ENCODE data around the gene LRPPRC. TPM values are rescaled to one million over a fixed set of nuclear protein-coding genes. Genes with fewer than 3 reads are reported as not detected.

LRPPRC gene
- total RNA-seq, 1 donor from 2014 or later, result 119 TPM

GRCh38 chr2:43854671-43855070, 141.1 kb downstream of the LRPPRC start:
- DNase-seq (ENCODE audit: low spot score), result no peak

GRCh38 chr2:43853141-43854081, 142.4 kb downstream of the LRPPRC start:
- DNase-seq (ENCODE audit: low spot score), result no peak

GRCh38 chr2:43852196-43852730, 143.5 kb downstream of the LRPPRC start:
- DNase-seq (ENCODE audit: low spot score), result no peak

- DNase-seq (ENCODE audit: low spot score), result no peak
These were observed 144.5 kb downstream of the LRPPRC start for GRCh38 chr2:43851011-43851980.

GRCh38 chr2:43848214-43848613, 147.6 kb downstream of the LRPPRC start:
- no peak for DNase-seq (ENCODE audit: low spot score)

GRCh38 chr2:43846140-43846793, 149.5 kb downstream of the LRPPRC start:
- DNase-seq (ENCODE audit: low spot score), result no peak

GRCh38 chr2:43845181-43845580, 150.6 kb downstream of the LRPPRC start:
- DNase-seq (ENCODE audit: low spot score), result no peak

GRCh38 chr2:43842866-43843226, 152.9 kb downstream of the LRPPRC start:
- no peak for DNase-seq (ENCODE audit: low spot score)

- no peak for DNase-seq (ENCODE audit: low spot score)
These were observed 153.6 kb downstream of the LRPPRC start for GRCh38 chr2:43841949-43842865.

- DNase-seq (ENCODE audit: low spot score), result no peak
These were observed 154.8 kb downstream of the LRPPRC start for GRCh38 chr2:43840965-43841364.

GRCh38 chr2:43839776-43840564, 155.8 kb downstream of the LRPPRC start:
- DNase-seq (ENCODE audit: low spot score), result no peak

- DNase-seq (ENCODE audit: low spot score), result no peak
These were observed 157.1 kb downstream of the LRPPRC start, which contains the start of the genes ABCG5 and ABCG8 for GRCh38 chr2:43838560-43839267. Gene ABCG5 (minus strand): TSS chr2:43838839. CDS start chr2:43838679, 160 bp downstream. Gene ABCG8 (plus strand): TSS chr2:43838971. CDS start chr2:43839054, 83 bp downstream.

GRCh38 chr2:43837831-43838559, 157.8 kb downstream of the LRPPRC start:
- no peak for DNase-seq (ENCODE audit: low spot score)

GRCh38 chr2:43837033-43837432, 158.8 kb downstream of the LRPPRC start:
- DNase-seq (ENCODE audit: low spot score), result no peak
